ENCODE data around the gene LUZP2.

GRCh38 chr11:24903555-24903954 is 406.7 kb downstream of the LUZP2 start:
- TF ChIP-seq POLR2A (IDR thresholded peaks at IDR 0.05) (no peak), CTCF (IDR thresholded peaks at IDR 0.05) (no peak)
